ENCODE measurements around the gene MIEF2. TPM values are rescaled to one million over a fixed set of nuclear protein-coding genes. Genes with fewer than 3 reads are reported as not detected.

Gene MIEF2
- total RNA-seq, 4 donors from 2014 or later, result 5.2 to 11.4 (median 7.9) TPM

- TF ChIP-seq CTCF (IDR thresholded peaks at IDR 0.05; ENCODE audit: low read depth), result no peak
These were observed 12.1 kb upstream of the MIEF2 start for GRCh38 chr17:18248300-18248731.

GRCh38 chr17:18248811-18249210, 11.7 kb upstream of the MIEF2 start:
- no peak for TF ChIP-seq CTCF (IDR thresholded peaks at IDR 0.05; ENCODE audit: low read depth)

- no peak for TF ChIP-seq CTCF (IDR thresholded peaks at IDR 0.05; ENCODE audit: low read depth)
These were observed 10.2 kb upstream of the MIEF2 start for GRCh38 chr17:18250259-18250658.

- no peak for TF ChIP-seq CTCF (IDR thresholded peaks at IDR 0.05; ENCODE audit: low read depth)
These were observed 9.8 kb upstream of the MIEF2 start for GRCh38 chr17:18250708-18251107.

GRCh38 chr17:18251204-18251603, 9.3 kb upstream of the MIEF2 start:
- no peak for TF ChIP-seq CTCF (IDR thresholded peaks at IDR 0.05; ENCODE audit: low read depth)

- TF ChIP-seq CTCF (IDR thresholded peaks at IDR 0.05; ENCODE audit: low read depth), result no peak
These were observed 8.3 kb upstream of the MIEF2 start for GRCh38 chr17:18252160-18252559.

GRCh38 chr17:18253187-18253884, 7.1 kb upstream of the MIEF2 start:
- no peak for TF ChIP-seq CTCF (IDR thresholded peaks at IDR 0.05; ENCODE audit: low read depth)

All from subcutaneous adipose tissue (tissue), 4 donors.